ENCODE results near the gene EPN1.

- no peak for TF ChIP-seq CTCF (IDR thresholded peaks at IDR 0.05; ENCODE audit: low read depth, low read length, missing input control)
- TF ChIP-seq ATF3 (IDR thresholded peaks at IDR 0.05) = no peak
Observed at GRCh38 chr19:55635856-55636440, 39.1 kb upstream of the EPN1 start.

Data from liver (tissue), 3 donors.